Adipocyte (in vitro differentiated cells): Measurements from ENCODE around the gene ZNF451.
A peak's percentile ranks its signal among the peaks of the same experiment; 100 is the strongest.
"Not testable (repeated sequence)": the region's sequence is repeated elsewhere in the genome, so short reads cannot be mapped to it uniquely, and the experiment has no call there.

Experiments
- DNase-seq: peaks from one replicate; pipeline ENCODE4 v3.0.0-alpha.2; 2015; ENCODE audit warnings: low read depth
- H3K27me3 ChIP-seq: replicated peaks from 2 replicates; pipeline ENCODE4 v1.7.0; 2013; ENCODE audit warnings: mild to moderate bottlenecking, low read length, moderate library complexity; ENCODE audit not compliant: control insufficient read depth, insufficient read depth
- H3K36me3 ChIP-seq: 2 replicates; pipeline ENCODE4 v1.7.0; 2013; ENCODE audit warnings: low read length, mild to moderate bottlenecking, moderate library complexity; ENCODE audit not compliant: control insufficient read depth, insufficient read depth, severe bottlenecking
- H3K4me1 ChIP-seq: 2 replicates; pipeline ENCODE4 v1.7.0; 2013; ENCODE audit warnings: mild to moderate bottlenecking, low read length, moderate library complexity; ENCODE audit not compliant: control insufficient read depth, insufficient read depth
- H3K4me3 ChIP-seq: 2 replicates; pipeline ENCODE4 v1.7.0; 2013; ENCODE audit warnings: mild to moderate bottlenecking, low read length, moderate library complexity
- H3K9ac ChIP-seq: 2 replicates; pipeline ENCODE4 v1.7.0; 2013; ENCODE audit warnings: mild to moderate bottlenecking, low read length, moderate library complexity
- H3K9me3 ChIP-seq: 2 replicates; pipeline ENCODE4 v1.7.0; 2013; ENCODE audit warnings: mild to moderate bottlenecking, low read length, moderate library complexity; ENCODE audit not compliant: control insufficient read depth

ZNF451 gene, protein sequence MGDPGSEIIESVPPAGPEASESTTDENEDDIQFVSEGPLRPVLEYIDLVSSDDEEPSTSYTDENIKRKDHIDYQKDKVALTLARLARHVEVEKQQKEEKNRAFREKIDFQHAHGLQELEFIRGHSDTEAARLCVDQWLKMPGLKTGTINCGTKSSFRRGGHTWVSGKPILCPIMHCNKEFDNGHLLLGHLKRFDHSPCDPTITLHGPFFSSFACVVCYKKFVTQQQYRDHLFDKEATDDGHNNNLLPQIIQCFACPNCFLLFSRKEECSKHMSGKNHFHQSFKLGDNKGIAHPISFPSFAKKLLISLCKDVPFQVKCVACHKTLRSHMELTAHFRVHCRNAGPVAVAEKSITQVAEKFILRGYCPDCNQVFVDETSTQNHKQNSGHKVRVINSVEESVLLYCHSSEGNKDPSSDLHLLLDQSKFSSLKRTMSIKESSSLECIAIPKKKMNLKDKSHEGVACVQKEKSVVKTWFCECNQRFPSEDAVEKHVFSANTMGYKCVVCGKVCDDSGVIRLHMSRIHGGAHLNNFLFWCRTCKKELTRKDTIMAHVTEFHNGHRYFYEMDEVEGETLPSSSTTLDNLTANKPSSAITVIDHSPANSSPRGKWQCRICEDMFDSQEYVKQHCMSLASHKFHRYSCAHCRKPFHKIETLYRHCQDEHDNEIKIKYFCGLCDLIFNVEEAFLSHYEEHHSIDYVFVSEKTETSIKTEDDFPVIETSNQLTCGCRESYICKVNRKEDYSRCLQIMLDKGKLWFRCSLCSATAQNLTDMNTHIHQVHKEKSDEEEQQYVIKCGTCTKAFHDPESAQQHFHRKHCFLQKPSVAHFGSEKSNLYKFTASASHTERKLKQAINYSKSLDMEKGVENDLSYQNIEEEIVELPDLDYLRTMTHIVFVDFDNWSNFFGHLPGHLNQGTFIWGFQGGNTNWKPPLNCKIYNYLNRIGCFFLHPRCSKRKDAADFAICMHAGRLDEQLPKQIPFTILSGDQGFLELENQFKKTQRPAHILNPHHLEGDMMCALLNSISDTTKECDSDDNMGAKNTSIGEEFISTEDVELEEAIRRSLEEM

DNA sequence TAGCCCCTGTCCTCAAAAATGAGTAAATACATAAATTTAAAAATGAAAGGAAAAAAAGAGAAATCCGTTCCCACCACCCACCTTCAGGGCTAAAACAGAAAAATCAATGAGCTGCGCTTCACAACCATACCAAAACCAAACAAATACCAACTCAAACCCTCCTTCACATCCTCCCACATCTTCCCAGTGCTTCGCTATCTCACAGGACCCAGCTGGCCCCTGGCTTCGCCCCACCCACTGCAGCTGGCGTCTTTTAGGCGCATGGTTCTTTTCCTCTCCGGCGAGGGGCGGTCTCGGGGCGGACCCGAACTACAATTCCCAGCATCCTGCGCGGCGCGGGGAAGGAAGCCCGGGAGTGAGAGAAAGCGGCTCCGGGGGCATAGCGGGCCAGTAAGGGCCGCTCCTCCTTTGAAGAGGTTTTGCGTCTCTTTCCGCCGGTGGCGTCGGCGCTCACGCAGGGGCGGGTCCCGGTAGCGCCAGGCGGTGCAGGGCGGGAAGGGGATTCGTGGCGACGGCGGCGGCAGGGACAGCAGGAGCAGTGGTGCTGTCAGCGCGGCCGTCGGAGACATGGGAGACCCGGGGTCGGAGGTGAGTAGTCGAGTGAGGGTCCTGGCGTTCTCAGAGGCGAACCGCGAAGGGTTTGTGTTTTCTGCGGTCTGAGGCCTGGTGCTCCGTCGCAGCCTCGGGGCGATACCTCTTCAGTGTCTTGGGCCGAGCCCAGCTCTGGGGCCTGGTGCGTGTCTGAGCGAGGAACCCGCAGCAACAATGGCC, at the start of gene ZNF451:
TSS of gene ZNF451 (plus strand) at position 502 of the 771 bp plus-strand sequence. CDS start at position 568, 66 bp downstream.
- peak within 1 kb of the TSS; percentile 77 for H3K4me3 ChIP-seq
- H3K9ac ChIP-seq, result peak within 1 kb of the TSS; percentile 88
- H3K27me3 ChIP-seq, result no peaks in the 10 kb centered on the region
- H3K9me3 ChIP-seq, result no peaks in the 10 kb centered on the region
- DNase-seq, result peak; percentile 99
- peaks cover 18% of the 10 kb centered on the region for H3K36me3 ChIP-seq
- peaks cover 32% of the 10 kb centered on the region for H3K4me1 ChIP-seq

DNA sequence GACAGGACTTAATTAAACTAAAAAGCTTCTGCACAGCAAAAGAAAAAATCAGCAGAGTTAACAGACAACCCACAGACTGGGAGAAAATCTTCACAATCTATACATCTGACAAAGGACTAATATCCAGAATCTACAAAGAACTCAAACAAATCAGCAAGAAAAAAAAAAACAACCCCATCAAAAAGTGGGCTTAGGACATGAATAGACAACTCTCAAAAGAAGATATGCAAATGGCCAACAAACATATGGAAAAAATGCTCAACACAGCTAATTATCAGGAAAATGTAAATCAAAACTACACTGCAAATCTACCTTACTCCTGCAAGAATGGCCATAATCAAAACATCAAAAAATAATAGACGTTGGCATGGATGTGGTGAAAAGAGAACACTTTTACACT, 45.9 kb upstream of the ZNF451 start:
- Histone ChIP-seq H3K36me3 (peaks cover 11% of the 10 kb centered on the region), H3K4me1 (peaks cover 15% of the 10 kb centered on the region)
- DNase-seq, H3K4me3 ChIP-seq, H3K9me3 ChIP-seq, H3K27me3 ChIP-seq, H3K9ac ChIP-seq: not testable (repeated sequence)

DNA sequence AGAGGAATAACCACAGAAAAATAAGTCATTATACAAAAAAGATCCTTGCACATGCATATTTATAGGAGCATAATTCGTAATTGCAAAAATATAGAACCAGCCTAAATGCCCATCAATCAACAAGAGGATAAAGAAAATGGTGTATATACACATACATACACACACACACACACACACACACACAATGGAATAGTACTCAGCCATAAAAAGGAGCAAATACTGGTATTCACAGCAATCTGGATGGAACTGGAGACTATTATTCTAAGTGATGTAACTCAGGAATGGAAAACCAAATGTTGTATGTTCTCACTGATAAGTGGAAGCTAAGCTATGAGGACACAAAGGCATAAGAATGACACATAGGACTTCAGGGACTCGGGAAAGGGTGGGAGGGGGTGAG, 45.4 kb upstream of the ZNF451 start:
- no peaks in the 10 kb centered on the region for H3K27me3 ChIP-seq
- H3K4me1 ChIP-seq, result peaks cover 20% of the 10 kb centered on the region
- H3K9ac ChIP-seq, result no peak overlapping the region
- DNase-seq, result no peak
- peaks cover 15% of the 10 kb centered on the region for H3K36me3 ChIP-seq
- no peak overlapping the region for H3K4me3 ChIP-seq
- no peaks in the 10 kb centered on the region for H3K9me3 ChIP-seq

DNA sequence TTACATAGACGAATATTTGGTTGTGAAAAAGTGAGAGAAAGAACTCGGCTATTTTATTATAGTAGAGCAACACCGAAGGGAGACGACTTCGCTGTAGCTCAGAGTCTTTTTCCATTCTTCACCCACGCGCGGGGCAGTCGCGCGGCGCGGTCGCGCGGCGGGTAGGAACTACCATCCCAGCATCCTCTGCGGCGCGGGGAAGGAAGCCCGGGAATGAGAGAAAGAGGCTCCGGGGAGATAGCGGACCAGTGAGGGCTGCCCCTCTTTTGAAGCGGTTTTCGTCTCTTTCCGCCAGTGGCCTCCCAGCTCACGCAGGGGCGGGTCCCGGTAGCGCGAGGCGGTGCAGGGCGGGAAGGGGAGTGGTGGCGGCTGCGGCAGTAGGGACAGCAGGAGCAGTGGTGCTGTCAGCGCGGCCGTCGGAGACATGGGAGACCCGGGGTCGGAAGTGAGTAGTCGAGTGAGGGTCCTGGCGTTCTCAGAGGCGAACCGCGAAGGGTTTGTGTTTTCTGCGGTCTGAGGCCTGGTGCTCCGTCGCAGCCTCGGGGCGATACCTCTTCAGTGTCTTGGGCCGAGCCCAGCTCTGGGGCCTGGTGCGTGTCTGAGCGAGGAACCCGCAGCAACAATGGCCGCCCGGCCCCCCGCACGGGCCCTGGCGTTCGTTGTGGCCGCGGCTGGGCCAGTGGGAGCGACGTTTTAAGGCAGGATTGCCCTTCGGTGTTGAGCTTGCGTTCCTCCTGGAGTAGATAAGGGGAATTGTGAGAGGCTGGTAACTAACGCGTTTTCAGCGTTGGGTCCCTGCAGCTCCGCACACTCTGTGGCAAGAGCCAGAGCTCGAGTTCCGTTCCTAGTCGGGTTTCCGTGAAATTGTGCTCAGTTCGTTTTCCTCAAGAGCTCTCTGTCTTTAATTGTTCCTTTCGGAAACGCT, 43.4 kb upstream of the ZNF451 start, which contains the start of gene KIAA1586:
TSS of gene KIAA1586 (plus strand) at position 362 of the 925 bp plus-strand sequence. CDS start at position 425, 63 bp downstream.
- peak within 1 kb of the TSS; percentile 85 for H3K9ac ChIP-seq
- DNase-seq, result peak; percentile 97

DNA sequence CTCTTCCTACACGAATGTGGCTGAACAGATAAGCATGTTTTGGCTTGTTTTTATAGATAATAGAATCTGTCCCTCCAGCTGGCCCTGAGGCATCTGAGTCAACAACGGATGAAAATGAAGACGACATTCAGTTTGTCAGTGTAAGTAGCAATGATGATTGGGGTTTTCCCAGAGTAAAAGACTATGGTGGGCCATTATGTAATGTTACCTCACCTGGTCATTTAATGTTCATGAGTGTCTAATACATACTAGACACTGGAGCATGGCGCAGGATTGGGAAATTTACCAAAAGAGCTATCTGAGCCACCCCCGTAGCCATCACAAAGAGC, 42.8 kb upstream of the ZNF451 start:
- not testable (repeated sequence) for DNase-seq, H3K9ac ChIP-seq, H3K4me3 ChIP-seq, H3K9me3 ChIP-seq, H3K27me3 ChIP-seq
- H3K36me3 ChIP-seq, result peaks cover 34% of the 10 kb centered on the region
- peaks cover 20% of the 10 kb centered on the region for H3K4me1 ChIP-seq

More for the DNA sequence above, 43.4 kb upstream of the ZNF451 start, which contains the start of gene KIAA1586:
- H3K4me1 ChIP-seq, result peaks cover 20% of the 10 kb centered on the region
- H3K36me3 ChIP-seq, result peaks cover 28% of the 10 kb centered on the region
- H3K9me3 ChIP-seq, H3K27me3 ChIP-seq: not testable (repeated sequence)
- peak within 1 kb of the TSS; percentile 84 for H3K4me3 ChIP-seq

DNA sequence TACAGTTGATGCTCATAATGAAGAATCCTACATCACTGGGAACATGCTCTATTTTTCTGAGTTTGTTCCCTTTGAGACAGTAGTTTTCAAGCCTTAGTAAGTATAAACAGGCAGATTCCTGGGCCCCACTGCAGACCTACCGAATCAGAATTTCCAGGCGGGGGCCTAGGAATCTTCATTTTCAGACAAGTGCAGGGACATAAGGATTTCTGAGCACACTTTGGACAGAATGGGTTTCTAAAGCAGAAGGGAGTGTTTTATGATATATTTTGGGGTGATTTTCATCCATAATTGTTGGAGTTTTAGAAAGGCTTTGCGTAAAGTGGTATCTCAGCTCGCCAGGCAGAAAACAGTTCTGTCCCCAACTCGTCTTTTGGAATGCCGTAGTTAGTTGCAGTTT, 42.1 kb upstream of the ZNF451 start:
- H3K4me1 ChIP-seq, result peaks cover 20% of the 10 kb centered on the region
- peak overlapping the region; percentile 25 for H3K9ac ChIP-seq
- peak overlapping the region; percentile 71 for H3K4me3 ChIP-seq
- not testable (repeated sequence) for DNase-seq, H3K27me3 ChIP-seq, H3K9me3 ChIP-seq
- peaks cover 40% of the 10 kb centered on the region for H3K36me3 ChIP-seq

DNA sequence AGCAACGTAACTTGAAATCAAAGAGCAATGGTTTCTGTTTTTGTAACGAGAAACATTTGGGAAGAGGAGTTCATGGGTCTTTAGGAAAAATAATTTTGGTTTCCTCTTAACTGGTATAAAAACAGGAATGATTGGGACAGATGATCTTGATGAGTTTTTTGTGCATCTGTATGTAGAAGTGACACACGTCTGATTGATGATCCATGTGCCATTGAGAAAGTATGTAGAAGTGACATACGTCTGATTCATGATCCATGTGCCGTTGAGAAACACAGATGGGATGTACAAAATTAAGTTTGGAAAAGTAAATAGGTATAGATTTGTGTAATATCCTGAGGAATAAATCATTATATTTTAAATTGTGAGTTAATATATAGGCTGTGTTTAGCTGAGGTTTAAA, 41.4 kb upstream of the ZNF451 start:
- Histone ChIP-seq H3K9me3 (no peaks in the 10 kb centered on the region), H3K9ac (peak overlapping the region; percentile 25), H3K27me3 (no peaks in the 10 kb centered on the region), H3K4me3 (peak overlapping the region; percentile 71), H3K36me3 (peaks cover 48% of the 10 kb centered on the region), H3K4me1 (peaks cover 20% of the 10 kb centered on the region)
- no peak for DNase-seq

DNA sequence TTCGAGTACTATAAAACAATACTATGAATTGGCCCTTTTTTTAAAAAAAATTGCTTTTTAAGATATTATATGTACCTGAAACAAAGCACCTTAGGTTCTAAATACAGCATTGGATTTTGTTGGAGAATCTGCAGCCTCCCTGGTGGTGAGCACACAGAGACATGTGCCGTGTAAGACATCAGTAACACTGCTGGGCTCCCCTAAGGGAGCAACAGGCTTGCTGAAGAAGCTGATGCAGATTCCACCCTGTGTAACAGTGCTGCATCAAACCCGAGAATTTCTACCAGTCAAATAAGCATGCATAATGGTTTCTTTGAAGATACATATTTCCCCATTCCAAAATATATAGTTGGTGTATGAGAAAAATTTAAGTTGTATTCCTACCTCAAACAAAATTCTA, 26.1 kb upstream of the ZNF451 start:
- peaks cover 9% of the 10 kb centered on the region for H3K4me1 ChIP-seq
- H3K36me3 ChIP-seq, result peaks cover 40% of the 10 kb centered on the region
- no peaks in the 10 kb centered on the region for H3K27me3 ChIP-seq
- no peak overlapping the region for H3K4me3 ChIP-seq
- no peak overlapping the region for H3K9ac ChIP-seq
- no peak for DNase-seq
- no peaks in the 10 kb centered on the region for H3K9me3 ChIP-seq

DNA sequence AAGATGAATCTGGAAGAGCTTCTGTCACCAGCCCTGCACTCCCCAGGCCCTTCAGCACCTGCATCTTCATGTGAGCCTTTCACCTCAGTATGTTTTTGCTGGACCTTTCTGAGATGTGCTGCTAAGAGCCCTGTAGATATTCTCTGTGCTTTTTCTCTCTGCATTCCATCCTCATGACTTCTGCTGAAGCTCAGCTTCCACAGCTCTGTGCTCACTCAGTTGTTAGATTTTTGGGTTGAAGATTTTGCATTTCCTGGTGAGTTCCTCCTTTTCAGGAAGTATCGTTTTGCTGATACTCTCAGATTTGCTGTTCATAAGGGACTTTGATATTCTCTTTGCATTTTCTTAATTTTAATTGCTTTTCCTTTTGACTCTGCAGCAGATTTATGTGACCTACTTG, 25.2 kb upstream of the ZNF451 start:
- H3K4me3 ChIP-seq, result no peak overlapping the region
- H3K9ac ChIP-seq, result no peak overlapping the region
- H3K36me3 ChIP-seq, result peaks cover 34% of the 10 kb centered on the region
- H3K27me3 ChIP-seq, result no peaks in the 10 kb centered on the region
- H3K9me3 ChIP-seq, result no peaks in the 10 kb centered on the region
- DNase-seq, result peak; percentile 51
- H3K4me1 ChIP-seq, result peaks cover 9% of the 10 kb centered on the region

DNA sequence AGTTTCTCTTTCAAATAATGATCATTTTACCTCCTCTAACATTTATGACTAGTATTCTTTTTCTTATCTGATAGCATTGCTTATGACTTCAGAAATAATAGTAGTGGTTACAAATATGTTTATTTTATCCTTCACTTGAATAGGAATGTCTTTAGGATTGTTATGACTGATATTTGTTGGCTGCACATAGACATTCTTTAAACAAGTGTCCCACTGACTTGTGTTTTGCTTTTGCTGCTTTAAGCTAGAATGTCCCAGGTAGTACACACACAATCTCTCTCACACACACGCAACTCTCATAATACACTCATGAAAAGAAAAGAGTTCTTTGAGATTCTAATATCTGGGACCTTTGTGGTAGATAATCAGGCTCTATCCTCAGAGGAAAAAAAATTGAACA, 21.9 kb upstream of the ZNF451 start:
- no peak overlapping the region for H3K9ac ChIP-seq
- H3K36me3 ChIP-seq, result peaks cover 13% of the 10 kb centered on the region
- peaks cover 9% of the 10 kb centered on the region for H3K4me1 ChIP-seq
- no peaks in the 10 kb centered on the region for H3K9me3 ChIP-seq
- H3K27me3 ChIP-seq, result no peaks in the 10 kb centered on the region
- no peak overlapping the region for H3K4me3 ChIP-seq
- peak; percentile 57 for DNase-seq
